GM19035 (cell line): ENCODE data around the gene LGR6.

ENCODE experiments used
- ATAC-seq: cut with Tn5 transposase; IDR thresholded peaks from one replicate; pipeline ENCODE4 v1.9.1; 2021; ENCODE audit not compliant: unreplicated experiment

The LGR6 gene

DNA sequence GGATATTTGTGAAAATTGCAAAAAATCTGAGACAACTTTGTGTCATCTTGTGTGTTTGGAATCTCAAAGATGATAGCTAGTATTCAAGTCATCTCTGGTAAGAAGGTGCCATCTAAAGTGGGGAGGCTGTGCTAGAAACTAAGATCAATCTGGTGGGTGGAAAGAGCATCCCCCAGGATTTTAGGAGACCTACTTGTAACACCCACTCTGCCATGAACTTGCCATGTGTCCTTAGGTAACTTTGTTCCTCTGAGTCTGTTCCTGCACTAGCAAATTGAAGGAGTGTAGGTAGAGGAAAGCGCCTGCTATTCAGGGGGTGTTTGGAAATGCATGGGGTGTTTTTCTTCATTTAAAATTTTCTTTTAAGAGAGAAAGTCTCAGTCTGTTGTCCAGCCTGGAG, 24.4 kb downstream of the LGR6 start:
- no peak for ATAC-seq

DNA sequence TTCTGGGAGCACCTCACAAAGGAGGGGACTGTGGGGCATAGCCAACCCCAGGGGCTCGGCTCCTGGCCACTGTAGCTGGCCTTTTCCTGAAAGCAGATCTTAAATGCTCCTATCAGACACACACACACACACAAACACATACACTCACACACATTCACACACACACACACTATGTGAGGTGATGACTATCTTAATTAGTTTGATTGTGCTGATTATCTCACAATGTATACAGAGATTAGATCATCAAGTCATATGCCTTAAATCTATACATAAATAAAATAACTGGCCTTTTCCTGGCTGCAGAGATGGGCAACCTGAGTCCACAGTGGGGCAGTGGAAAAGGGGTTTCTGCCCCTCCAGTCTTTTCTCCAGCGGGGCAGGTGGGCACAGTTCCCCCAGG, 27.1 kb downstream of the LGR6 start:
- no peak for ATAC-seq

- ATAC-seq: no peak
Observed at GRCh38 chr1:202221911-202222909, 28.6 kb downstream of the LGR6 start.

DNA sequence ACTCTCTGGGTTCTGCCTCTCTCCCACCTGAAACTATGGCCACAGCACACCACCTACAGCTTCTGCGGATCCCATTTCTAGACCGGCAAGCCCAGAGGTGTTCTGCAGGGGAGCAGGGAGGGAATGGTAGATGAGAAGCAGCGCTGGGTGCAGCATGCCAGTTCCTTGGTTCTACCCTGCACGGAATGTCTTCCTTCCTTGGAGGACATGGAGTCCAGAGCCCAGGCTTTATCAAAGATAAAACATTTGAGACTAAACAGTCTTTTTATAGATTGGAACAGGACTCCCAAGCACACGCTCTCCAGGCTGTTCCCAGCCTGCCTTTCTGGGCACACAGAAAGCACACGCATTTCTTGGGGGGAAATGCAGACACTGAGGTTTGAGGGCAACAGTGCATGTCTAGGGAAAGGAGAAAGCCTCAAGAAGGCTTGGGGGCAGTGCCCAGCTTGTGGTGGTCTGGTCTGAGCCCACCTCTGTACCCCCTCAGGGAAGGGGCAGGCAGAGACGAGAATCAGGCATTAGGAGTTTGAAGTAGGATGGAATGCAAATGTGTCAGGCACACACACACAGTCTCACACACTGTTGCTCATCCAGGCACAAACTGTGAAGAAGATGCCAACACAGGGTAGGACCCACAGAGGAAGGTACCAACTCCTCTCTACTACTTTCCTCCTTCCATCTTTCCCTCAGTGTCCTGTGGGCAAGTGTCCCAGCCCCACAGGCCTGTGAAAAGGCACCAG, 29.7 kb downstream of the LGR6 start:
- no peak for ATAC-seq

DNA sequence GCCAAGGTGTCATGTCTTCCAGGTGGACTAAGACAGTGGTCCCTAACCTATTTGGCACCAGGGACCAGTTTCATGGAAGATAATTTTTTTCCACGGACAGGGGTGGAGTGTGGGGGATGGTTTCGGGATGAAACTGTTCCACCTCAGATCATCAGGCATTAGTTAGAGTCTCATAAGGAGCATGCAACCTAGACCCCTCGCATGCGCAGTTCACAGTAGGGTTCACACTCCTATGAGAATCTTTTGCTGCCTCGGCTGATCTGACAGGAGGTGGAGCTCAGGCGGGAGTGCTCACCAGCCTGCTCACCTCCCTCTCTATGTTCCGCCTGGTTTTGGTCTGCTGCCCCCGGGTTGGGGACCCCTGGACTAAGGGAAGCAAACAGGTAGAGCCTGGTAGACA, 30.9 kb downstream of the LGR6 start:
- no peak for ATAC-seq

DNA sequence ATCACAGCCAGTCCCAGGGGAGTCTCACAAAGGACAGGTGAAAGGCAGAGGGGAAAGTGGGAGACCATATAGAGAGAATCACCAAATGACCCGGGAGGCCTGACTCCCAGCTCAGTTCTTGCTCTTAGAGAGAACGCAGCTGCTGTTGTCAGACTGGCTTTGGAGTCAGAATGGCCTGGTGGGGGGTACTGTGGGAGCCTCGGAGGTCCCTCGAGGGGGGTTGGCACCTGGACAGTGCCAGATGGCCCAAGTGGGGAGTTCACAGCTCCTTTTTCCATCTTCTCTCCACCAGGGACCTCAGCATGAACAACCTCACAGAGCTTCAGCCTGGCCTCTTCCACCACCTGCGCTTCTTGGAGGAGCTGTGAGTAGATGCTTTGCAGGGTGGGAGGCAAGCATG, 31.5 kb downstream of the LGR6 start:
- ATAC-seq: no peak

DNA sequence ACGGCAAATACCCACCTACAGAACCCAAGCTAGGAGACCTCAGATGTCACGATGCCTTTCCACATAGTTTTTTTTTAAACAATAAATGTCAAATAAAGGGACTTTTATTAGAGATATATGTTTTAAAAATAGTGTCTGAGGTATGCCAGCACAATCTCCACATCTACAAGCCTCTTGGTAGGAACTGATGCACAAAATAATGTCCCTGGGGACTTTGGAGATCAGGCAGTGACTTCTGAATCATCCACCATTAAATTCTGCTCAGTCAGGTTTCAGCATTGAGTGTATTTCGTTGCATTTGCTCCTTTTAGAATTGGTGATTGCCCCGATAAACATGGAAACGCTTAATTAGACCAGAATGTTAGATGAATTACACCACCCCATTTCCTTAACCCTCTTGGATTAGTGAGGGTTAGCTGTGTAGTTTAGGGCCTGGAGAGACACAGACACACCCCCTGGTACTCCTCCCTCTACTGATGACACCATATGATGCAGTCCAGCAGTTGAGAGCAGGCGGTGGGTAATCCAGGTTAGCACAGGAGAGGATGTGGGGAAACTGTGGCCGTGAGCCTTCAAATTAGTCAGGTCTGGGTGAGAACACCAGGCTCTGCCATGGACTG, 33.6 kb downstream of the LGR6 start:
- no peak for ATAC-seq

DNA sequence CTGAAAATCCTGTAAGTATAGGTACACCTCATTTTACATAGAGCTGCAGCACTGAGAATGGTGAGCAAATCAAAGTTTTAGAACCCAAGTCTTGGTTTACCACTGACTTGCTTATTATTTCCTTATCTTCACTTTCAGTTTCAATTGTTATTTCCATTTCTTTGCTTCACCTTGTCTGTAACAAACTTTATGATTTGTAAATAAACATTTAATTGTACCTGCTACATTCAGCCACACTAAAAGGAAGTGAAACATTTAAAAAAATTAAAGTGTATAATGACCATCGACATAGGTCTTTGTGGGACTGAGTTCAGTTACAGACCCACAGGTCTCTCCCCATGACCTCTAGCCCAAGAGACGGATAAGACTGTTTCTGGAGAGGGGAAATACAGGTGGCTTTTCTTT, 34.4 kb downstream of the LGR6 start:
- no peak for ATAC-seq

GRCh38 chr1:202228484-202229122, 35.0 kb downstream of the LGR6 start:
- ATAC-seq: no peak

DNA sequence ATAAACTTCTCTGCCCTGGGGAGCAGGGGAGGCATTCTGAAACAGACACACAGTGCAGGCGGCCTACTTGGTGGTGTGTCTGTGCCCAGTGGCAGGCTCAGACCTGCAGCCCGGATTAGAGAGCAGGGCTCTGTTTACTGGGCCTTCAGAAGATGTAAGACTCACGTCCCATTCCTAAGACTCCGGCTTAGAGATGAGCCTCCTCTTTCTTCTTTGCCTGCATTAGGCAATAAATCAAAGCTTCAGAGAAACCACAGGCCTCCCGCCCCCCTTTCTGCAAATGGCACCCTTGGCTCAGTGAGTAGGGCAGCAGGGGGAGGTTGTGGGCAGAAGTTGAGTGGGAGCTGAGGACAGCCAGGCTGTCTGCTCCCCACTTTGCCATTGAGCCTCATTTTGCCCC, 35.8 kb downstream of the LGR6 start:
- ATAC-seq: no peak

DNA sequence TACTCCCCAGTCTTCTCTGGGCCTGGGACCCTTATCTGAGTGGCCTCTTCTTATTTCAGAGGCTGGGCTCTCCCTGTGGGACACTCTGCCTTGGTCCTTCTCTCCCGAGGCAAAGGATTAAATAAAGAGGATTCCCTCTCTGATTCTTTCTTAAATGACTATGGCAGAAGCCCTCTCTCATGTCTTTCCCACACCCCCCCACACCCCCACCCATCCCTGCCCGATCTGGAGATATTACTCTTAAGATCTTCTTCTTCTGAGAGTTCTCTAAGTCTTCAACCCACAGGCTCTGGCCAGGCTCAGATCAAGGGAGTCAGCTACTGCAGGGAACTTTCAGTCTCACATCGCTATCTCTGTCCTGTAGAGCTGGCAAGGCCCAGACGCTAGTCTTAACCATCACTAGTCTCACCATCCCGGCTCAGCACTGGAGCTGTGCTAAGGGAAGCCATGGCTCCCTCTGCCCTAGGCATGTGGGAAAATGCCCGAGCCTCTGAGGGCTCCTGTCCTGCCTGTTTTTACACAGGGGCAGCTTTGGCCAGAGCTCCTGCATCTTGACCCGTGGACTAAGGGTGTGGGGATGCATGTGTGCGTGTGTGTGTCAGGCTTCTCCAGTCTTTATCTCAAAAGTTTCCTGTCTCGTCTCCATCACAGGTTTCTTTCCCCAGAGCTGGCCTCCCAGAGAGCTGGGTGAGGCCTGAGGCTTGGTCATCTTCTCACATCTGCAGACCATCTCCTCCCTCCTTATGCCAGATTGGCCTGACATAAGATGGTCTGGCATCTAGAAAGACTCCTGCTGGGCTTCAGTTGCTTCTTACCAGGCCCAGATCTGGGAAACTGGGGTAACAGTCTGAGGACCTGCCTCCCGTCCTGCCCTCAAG, 36.7 kb downstream of the LGR6 start:
- ATAC-seq: no peak

DNA sequence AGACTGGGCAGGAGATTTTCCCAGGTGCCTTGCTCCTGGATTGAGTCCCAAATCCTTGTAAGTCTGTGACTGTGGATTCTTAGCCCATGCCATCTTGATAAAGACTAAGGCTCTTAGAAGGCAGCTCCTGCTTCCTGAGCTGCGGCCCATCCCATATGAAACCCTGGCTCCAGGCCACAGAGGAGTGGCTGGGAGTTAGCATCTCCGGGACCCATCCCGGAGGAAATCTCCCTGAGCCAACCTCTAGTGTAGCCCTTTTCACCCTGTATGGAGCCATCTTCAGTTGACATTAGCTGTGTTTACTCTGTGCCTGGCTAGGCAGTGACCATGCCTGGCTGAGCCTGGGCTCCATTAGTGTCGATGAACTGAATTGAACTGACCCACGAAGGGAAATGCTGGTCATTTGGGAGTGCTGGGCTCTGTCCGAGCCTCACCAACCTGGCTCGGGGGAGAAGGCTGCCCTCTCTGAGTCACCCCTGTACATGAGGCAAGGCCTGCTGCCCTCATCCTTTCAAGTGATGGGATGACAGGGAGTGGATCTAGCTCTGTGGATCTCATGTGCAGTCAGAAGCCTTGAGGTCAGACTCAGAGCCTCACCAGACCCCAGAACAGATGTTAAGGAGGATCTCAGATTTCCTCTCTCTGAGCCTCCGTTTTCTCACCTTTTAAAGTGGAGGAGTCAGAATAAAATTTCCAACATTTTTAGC, 37.5 kb downstream of the LGR6 start:
- no peak for ATAC-seq

GRCh38 chr1:202233171-202233570, 39.6 kb downstream of the LGR6 start:
- ATAC-seq: no peak

DNA sequence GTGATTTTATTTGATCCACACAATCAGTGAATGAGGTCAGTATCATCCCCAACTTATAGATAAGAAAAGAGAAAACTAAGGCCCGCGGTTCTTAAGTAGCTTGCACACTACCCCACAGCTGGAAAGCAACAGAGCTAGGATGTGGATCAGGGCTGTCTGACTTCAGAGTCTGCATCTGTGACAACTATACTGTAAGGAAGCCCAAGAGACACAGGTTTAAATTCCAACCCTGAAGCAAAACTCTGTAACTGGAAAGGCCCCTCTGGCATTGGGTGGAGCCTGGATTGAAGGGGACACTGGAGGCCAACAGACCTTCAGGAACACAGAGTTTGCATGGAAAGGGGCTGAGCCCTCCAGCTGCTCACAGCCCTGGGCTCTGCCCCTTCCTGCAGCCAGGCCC, 40.2 kb downstream of the LGR6 start:
- ATAC-seq: no peak

DNA sequence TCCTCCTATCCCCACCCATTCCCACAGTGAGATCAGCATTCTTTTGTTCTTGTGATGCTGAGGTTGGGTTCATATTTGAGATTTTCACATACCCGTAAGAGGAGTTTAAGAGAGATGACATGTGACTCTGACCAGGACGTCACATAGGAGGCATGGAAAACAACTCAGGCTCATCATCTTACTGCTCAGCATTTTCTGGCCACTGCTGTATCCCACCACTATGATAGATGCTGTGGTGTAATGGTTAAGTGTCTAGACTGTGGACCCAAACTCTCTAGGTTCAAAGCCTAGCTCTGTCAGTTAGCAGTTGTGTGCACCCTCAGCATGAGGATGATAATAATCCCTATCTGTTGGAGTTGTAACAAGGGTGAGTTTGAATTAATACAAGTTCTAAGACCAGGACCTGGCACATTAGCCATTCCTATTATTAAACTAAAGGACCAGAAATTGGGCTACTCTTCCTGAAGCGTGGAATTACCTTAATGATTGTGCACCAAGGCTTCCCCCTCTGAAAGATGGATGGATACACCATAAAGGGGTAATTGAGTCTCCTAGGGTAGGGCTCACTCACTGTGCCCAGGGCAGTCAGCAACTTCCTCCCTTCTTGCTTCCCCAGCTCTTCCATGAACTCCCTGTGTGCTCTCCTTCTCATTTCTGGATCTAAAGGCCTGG, 40.9 kb downstream of the LGR6 start:
- no peak for ATAC-seq

DNA sequence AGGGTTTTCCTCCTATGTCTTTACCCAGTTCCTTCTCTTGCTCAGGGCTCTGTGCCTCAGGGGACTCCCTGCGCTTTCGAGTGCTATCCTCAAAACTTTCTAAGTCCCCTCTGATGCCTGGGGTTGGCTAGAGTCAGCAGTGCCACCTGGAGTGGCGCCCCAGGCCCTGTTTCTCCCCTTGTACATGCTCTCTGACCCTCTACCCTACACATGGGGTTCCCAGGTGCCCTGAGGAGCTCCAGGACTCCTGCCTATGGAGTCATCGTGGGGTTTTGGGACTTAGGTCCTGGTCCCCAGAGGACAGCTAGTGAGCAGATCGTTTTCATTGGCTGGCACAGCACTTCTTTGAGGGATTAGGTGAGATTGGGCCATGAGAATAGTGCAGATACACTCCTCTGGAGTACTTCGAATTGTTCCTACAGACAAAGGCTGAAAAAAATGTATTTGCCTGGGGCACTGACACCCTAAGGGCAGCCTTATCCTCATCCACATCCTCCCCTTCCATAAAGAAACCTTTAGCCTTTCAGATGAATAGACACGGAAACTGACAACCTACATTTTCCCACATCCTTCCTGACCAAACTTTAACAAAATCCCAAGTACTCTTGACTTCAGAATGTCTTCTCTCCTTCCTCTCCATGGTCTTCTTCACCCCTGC, 41.5 kb downstream of the LGR6 start:
- ATAC-seq: no peak

- ATAC-seq: no peak
Observed at GRCh38 chr1:202235856-202236837, 42.5 kb downstream of the LGR6 start.
